T-helper 1 cell (primary cell): ENCODE measurements around the gene GARRE1.

Experiments
- DNase-seq, 5 donors: peaks; one replicate each; pipeline ENCODE4 v3.0.0-alpha.2; 2012 to 2020

The GARRE1 gene

DNA sequence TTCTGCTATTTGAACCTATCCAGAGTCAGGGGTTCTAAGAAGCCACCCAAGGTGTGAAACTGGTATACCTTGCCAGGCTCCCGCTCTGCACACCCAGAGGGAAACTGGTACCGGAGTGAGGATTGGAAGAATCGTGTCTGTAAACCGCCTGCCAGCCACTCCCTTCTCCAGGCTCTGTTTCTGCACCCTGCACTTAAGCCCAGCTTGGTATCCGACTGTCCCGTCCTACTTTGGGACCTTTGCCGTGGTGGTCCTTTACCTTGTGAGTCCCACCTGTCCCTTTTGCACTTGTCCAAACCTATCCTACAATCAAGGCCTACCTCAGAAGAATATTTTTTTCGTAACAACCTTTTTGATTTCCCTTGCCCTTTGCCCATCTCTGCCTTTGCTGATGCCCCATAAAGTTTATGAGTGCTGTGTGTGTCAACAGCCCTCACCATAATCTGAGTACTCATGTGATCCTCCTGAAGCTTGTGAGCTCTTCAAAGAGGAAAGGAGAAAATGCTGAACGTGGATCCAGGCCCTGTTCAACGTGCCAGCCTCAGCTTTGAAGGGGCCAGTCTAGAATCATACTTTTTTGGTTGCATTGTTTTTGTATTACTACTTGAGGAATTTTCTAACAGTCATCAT is 44.7 kb downstream of the GARRE1 start:
- DNase-seq, result no peak

- no peak for DNase-seq
These were observed 45.2 kb downstream of the GARRE1 start for GRCh38 chr19:34299576-34299975.

DNA sequence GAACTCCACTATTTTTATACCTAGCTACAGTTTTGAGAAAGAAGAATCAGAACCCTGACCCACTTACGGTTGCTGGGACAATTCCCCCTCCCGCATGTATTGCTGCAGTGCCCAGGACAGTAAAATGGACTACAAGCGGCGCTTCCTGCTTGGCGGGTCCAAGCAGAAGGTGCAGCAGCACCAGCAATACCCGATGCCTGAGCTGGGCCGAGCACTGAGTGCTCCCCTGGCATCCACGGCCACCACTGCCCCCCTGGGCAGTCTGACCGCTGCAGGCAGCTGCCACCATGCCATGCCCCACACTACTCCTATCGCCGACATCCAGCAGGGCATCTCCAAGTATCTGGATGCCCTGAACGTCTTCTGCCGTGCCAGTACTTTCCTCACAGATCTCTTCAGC is 46.0 kb downstream of the GARRE1 start:
- no peak for DNase-seq

DNA sequence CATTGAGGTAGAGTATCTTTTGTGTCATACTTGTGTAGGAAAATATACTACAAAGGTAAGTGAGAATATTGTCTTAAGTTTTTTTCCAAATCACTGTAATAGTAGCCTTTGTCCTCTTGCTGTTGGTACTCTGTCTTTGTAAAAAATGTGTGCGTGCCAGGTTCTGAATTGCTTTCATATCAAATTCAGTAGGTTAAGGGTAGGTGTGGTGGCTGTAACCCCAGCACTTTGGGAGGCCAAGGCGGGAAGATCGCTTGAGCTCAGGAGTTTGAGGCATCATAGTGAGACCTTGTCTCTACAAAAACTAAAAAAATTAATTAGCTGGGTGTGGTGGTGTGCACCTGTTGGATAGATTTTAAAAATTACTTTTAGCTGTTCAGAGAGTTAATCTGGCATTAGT is 46.6 kb downstream of the GARRE1 start:
- no peak for DNase-seq
